Measurements from ENCODE around the gene KRTCAP2.
"Not testable (repeated sequence)": the region's sequence is repeated elsewhere in the genome, so short reads cannot be mapped to it uniquely, and the experiment has no call there.

Gene KRTCAP2

GRCh38 chr1:155169541-155169940 is 3.6 kb downstream of the KRTCAP2 start:
- no peak for ATAC-seq
- Mint-ChIP-seq H3K36me3 (peaks cover 18% of the 10 kb centered on the region), H3K9me3 (no peaks in the 10 kb centered on the region), H3K27ac (peak overlapping the region; percentile 56), H3K4me3 (peak overlapping the region; percentile 18), H3K27me3 (no peaks in the 10 kb centered on the region), H3K4me1 (peaks cover 47% of the 10 kb centered on the region)

GRCh38 chr1:155168456-155169210 is 4.5 kb downstream of the KRTCAP2 start:
- peaks cover 38% of the 10 kb centered on the region for H3K4me1 Mint-ChIP-seq
- ATAC-seq, result no peak
- H3K27ac Mint-ChIP-seq, result no peak overlapping the region
- H3K4me3 Mint-ChIP-seq, result no peak overlapping the region
- peaks cover 18% of the 10 kb centered on the region for H3K36me3 Mint-ChIP-seq
- no peaks in the 10 kb centered on the region for H3K27me3 Mint-ChIP-seq
- no peaks in the 10 kb centered on the region for H3K9me3 Mint-ChIP-seq

- H3K27me3 Mint-ChIP-seq, ATAC-seq, H3K9me3 Mint-ChIP-seq, H3K4me3 Mint-ChIP-seq: not testable (repeated sequence)
- peak overlapping the region; percentile 88 for H3K27ac Mint-ChIP-seq
- H3K36me3 Mint-ChIP-seq, result peaks cover 18% of the 10 kb centered on the region
- H3K4me1 Mint-ChIP-seq, result peaks cover 32% of the 10 kb centered on the region
Measured at GRCh38 chr1:155168105-155168445, 5.0 kb downstream of the KRTCAP2 start.

GRCh38 chr1:155167166-155168104 is 5.7 kb downstream of the KRTCAP2 start:
- Mint-ChIP-seq H3K9me3 (no peaks in the 10 kb centered on the region), H3K27ac (peak overlapping the region; percentile 88), H3K4me1 (peaks cover 28% of the 10 kb centered on the region), H3K27me3 (no peaks in the 10 kb centered on the region), H3K36me3 (peaks cover 18% of the 10 kb centered on the region), H3K4me3 (peak overlapping the region; percentile 73)
- ATAC-seq, result peak; percentile 91

GRCh38 chr1:155166471-155167165 is 6.5 kb downstream of the KRTCAP2 start:
- H3K4me1 Mint-ChIP-seq, result peaks cover 22% of the 10 kb centered on the region
- H3K4me3 Mint-ChIP-seq, result peak overlapping the region; percentile 73
- peaks cover 18% of the 10 kb centered on the region for H3K36me3 Mint-ChIP-seq
- no peaks in the 10 kb centered on the region for H3K27me3 Mint-ChIP-seq
- peak; percentile 17 for ATAC-seq
- no peaks in the 10 kb centered on the region for H3K9me3 Mint-ChIP-seq
- H3K27ac Mint-ChIP-seq, result peak overlapping the region; percentile 88

GRCh38 chr1:155166051-155166470 is 7.0 kb downstream of the KRTCAP2 start:
- no peak overlapping the region for H3K4me3 Mint-ChIP-seq
- peaks cover 22% of the 10 kb centered on the region for H3K4me1 Mint-ChIP-seq
- peaks cover 18% of the 10 kb centered on the region for H3K36me3 Mint-ChIP-seq
- ATAC-seq, result no peak
- H3K27me3 Mint-ChIP-seq, result no peaks in the 10 kb centered on the region
- no peak overlapping the region for H3K27ac Mint-ChIP-seq
- H3K9me3 Mint-ChIP-seq, result no peaks in the 10 kb centered on the region

- H3K36me3 Mint-ChIP-seq, result peaks cover 11% of the 10 kb centered on the region
- not testable (repeated sequence) for H3K9me3 Mint-ChIP-seq, H3K4me3 Mint-ChIP-seq, H3K27ac Mint-ChIP-seq, ATAC-seq, H3K27me3 Mint-ChIP-seq
- peaks cover 17% of the 10 kb centered on the region for H3K4me1 Mint-ChIP-seq
Measured at GRCh38 chr1:155164625-155165024, 8.5 kb downstream of the KRTCAP2 start.

GRCh38 chr1:155163785-155164184 is 9.3 kb downstream of the KRTCAP2 start:
- not testable (repeated sequence) for H3K4me3 Mint-ChIP-seq

DNA sequence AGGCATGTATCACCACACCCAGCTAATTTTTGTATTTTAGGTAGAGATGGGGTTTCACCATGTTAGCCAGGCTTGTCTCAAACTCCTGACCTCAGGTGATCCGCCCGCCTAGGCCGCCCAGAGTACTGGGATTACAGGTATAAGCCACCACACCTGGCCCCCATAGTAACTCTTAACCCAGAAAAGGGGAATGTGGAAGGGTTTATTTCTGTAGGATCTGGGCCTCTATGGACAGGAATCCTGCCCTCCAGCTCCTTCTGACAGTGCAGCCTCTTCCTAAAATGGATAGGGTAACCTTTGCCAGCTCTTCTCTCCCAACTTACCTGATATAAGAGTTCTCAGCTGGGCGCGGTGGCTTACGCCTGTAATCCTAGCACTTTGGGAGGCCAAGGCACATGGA is 10.5 kb downstream of the KRTCAP2 start:
- not testable (repeated sequence) for H3K9me3 Mint-ChIP-seq, ATAC-seq, H3K4me3 Mint-ChIP-seq, H3K27ac Mint-ChIP-seq, H3K36me3 Mint-ChIP-seq, H3K27me3 Mint-ChIP-seq
- H3K4me1 Mint-ChIP-seq, result peaks cover 13% of the 10 kb centered on the region

More at GRCh38 chr1:155163785-155164184, 9.3 kb downstream of the KRTCAP2 start:
- H3K27me3 Mint-ChIP-seq, H3K9me3 Mint-ChIP-seq, ATAC-seq, H3K27ac Mint-ChIP-seq, H3K36me3 Mint-ChIP-seq: not testable (repeated sequence)
- H3K4me1 Mint-ChIP-seq, result peaks cover 17% of the 10 kb centered on the region

- H3K27me3 Mint-ChIP-seq, result no peaks in the 10 kb centered on the region
- no peak overlapping the region for H3K27ac Mint-ChIP-seq
- no peaks in the 10 kb centered on the region for H3K9me3 Mint-ChIP-seq
- ATAC-seq, result no peak
- no peaks in the 10 kb centered on the region for H3K36me3 Mint-ChIP-seq
- no peak overlapping the region for H3K4me3 Mint-ChIP-seq
- H3K4me1 Mint-ChIP-seq, result no peaks in the 10 kb centered on the region
Measured at GRCh38 chr1:155160128-155160527, 13.0 kb downstream of the KRTCAP2 start.

GRCh38 chr1:155158991-155159390 is 14.1 kb downstream of the KRTCAP2 start:
- Mint-ChIP-seq H3K4me3 (no peak overlapping the region), H3K27ac (no peak overlapping the region), H3K27me3 (no peaks in the 10 kb centered on the region), H3K9me3 (no peaks in the 10 kb centered on the region), H3K36me3 (no peaks in the 10 kb centered on the region), H3K4me1 (no peaks in the 10 kb centered on the region)
- ATAC-seq, result no peak

- H3K4me1 Mint-ChIP-seq, H3K27ac Mint-ChIP-seq, H3K9me3 Mint-ChIP-seq, H3K4me3 Mint-ChIP-seq, H3K27me3 Mint-ChIP-seq, ATAC-seq, H3K36me3 Mint-ChIP-seq: not testable (repeated sequence)
Measured at GRCh38 chr1:155155996-155156643, 17.0 kb downstream of the KRTCAP2 start.

- Mint-ChIP-seq H3K4me3 (no peak overlapping the region), H3K27me3 (no peaks in the 10 kb centered on the region), H3K36me3 (no peaks in the 10 kb centered on the region), H3K27ac (no peak overlapping the region), H3K9me3 (no peaks in the 10 kb centered on the region), H3K4me1 (peaks cover 20% of the 10 kb centered on the region)
- no peak for ATAC-seq
Measured at GRCh38 chr1:155145491-155145890, 27.6 kb downstream of the KRTCAP2 start.

DNA sequence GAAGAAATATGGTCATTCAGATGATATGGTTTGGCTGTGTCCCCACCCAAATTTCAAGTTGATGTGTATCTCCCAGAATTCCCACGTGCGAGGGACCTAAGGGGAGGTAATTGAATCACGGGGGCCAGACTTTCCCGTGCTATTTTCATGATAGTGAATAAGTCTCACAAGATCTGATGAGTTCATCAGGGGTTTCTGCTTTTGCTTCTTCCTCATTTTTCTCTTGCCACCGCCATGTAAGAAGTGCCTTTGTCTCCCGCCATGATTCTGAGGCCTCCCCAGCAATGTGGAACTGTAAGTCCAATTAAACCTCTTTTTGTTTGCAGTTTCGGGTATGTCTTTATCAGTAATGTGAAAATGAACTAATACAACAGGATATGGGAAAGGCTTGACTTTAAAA is 31.4 kb downstream of the KRTCAP2 start:
- no peak overlapping the region for H3K4me3 Mint-ChIP-seq

GRCh38 chr1:155140630-155140953 is 32.5 kb downstream of the KRTCAP2 start:
- Mint-ChIP-seq H3K27ac (peak overlapping the region; percentile 82), H3K4me3 (peak overlapping the region; percentile 92), H3K9me3 (no peaks in the 10 kb centered on the region), H3K36me3 (peaks cover 9% of the 10 kb centered on the region), H3K4me1 (peaks cover 28% of the 10 kb centered on the region), H3K27me3 (no peaks in the 10 kb centered on the region)
- no peak for ATAC-seq

More for the DNA sequence above, 31.4 kb downstream of the KRTCAP2 start:
- no peak overlapping the region for H3K27ac Mint-ChIP-seq
- peaks cover 9% of the 10 kb centered on the region for H3K36me3 Mint-ChIP-seq
- no peaks in the 10 kb centered on the region for H3K9me3 Mint-ChIP-seq
- no peaks in the 10 kb centered on the region for H3K27me3 Mint-ChIP-seq
- no peak for ATAC-seq
- peaks cover 25% of the 10 kb centered on the region for H3K4me1 Mint-ChIP-seq
